ENCODE data around the gene THRA. TPM values are rescaled to one million over a fixed set of nuclear protein-coding genes. Genes with fewer than 3 reads are reported as not detected.

The THRA gene
- total RNA-seq, 1 donor: 31.0 TPM

DNA sequence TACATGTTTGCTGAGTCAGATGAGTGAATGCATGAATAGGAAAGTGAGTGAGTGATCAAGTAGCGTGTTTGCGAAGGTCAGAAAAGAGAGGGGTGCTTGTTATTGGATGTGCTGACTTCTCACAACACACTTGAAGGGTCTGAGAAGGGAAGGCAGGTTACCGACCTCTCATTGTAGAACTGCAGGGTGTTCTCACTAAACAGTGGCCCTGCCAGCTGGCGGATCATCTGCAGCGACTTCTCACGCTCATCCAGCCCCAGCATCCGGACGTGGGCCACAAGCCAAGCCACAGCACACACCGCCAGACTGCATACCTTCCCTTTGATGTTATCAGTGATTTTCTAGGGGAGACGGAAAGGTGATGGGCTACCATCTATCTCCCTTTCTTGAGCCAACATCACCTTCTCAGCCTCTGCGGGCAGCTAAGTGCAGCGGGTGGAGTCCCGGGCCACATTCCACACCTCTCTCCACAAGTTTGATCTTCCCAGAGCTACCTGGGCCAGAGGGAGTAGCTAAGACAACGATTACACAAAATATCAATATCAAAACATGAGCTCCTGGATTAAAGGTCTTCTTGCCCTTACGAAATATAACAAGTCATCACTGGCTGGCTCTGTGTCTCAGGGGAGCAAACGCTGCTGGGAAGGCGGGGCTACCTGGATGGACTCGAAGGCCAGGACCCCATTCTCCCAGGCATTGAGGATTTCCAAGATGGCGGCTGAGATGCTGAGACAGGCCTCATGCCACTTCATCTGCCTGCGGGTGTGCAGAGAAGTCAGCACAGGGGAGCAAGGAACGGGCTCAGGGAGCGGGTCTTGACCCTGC is 36.6 kb upstream of the THRA start:
- DNase-seq (ENCODE audit: low read depth in 2 of 3, low spot score in 2 of 3): peak in 1 of 3 donors; percentile 22

DNA sequence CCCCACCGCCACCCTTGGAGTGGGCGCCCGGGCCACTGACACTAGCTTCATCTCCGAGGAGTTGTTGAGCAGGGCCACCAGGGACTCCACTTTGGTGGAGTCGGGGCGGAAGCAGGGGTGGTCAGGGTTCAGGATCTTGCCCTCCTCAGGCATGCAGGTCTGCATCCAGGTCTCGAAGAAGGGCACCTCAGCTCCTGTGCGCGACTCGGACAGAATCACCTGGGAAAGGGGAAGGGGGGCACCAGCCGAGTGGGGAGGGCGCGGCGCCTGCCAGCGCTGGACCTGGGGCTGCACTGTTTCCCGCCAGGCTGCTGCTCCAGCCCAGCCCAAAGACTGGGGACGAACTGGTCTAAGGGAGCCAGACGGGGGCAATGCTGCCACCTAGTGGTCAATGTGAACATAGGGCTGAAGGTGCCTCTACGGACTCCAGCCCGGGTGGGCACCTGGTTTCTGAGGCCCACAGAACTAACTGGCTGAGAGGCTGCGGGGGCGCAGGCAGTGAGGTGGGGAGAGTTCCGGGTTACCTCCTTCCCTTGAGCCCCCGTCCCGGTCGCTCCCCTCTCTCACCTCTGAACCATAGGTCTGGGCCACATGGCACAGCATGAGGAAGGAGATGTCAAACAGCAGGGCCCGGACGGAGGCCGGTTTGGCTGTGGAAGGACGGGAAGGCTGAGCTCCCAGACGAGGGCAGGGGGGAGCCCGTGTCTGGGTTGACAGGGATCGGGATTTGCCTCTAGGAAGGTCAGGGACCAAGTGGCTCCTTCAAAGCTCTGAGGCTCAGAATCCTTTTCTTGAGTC is 35.8 kb upstream of the THRA start:
- DNase-seq (ENCODE audit: low read depth in 2 of 3, low spot score in 2 of 3): peak; percentile 68 to 85 (median 75)

DNA sequence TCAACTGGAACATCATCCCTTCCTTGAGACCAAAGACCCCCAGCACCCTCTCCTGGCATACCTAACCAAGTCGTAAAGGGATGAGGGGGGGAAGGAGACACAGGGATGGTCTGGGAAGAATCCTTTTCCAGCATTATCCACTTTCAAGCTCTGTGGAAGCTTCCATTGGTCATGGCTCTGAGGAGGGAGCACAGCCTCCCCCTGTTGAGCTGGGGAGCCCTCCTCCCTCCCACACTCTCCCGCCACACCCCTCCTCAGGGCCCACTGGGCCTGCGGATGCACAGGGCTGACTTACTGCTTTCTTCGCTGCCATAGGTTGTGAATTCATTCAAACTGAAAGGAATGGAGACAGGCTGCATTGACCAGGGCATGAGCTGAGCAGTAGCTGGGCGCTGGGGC is 35.2 kb upstream of the THRA start:
- no peak for DNase-seq (ENCODE audit: low read depth in 2 of 3, low spot score in 2 of 3)

DNA sequence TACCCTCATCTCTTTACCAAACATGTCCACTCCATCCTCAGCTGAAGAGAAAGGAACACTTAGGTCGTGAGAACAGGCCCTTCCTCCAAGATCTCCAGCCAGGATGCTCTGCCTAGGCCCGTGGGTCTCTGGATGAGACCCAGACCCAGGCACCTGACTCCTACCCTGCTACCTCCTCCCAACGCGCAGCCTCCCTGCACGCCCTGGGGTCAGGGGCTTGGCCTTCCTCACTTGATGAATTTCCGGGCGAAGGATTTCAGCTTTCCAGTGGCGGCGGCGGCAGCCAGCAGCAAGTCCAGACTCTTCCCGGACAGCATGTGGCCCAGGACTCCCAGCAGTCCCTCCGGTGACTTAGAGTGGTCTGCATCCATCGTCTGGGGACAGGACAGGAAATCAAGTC is 34.2 kb upstream of the THRA start:
- no peak for DNase-seq (ENCODE audit: low read depth in 2 of 3, low spot score in 2 of 3)

DNA sequence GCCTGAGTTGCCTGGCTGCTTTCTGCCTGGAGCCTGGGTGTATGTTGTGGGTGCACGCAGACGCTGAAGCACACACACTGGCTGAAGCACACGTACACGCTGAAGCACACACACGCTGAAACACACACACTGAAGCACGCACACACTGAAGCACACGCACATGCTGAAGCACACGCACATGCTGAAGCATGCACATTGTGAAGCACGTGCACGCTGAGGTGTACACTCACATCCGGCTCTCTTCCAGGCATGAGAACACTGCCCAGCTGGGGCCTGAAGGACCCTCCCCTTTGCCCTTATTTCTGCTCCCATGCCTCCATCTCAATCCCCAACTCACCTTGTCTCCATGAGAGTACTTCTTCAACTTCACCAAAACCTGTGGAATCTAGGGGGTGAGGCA is 31.1 kb upstream of the THRA start:
- DNase-seq (ENCODE audit: low read depth in 2 of 3, low spot score in 2 of 3): no peak

DNA sequence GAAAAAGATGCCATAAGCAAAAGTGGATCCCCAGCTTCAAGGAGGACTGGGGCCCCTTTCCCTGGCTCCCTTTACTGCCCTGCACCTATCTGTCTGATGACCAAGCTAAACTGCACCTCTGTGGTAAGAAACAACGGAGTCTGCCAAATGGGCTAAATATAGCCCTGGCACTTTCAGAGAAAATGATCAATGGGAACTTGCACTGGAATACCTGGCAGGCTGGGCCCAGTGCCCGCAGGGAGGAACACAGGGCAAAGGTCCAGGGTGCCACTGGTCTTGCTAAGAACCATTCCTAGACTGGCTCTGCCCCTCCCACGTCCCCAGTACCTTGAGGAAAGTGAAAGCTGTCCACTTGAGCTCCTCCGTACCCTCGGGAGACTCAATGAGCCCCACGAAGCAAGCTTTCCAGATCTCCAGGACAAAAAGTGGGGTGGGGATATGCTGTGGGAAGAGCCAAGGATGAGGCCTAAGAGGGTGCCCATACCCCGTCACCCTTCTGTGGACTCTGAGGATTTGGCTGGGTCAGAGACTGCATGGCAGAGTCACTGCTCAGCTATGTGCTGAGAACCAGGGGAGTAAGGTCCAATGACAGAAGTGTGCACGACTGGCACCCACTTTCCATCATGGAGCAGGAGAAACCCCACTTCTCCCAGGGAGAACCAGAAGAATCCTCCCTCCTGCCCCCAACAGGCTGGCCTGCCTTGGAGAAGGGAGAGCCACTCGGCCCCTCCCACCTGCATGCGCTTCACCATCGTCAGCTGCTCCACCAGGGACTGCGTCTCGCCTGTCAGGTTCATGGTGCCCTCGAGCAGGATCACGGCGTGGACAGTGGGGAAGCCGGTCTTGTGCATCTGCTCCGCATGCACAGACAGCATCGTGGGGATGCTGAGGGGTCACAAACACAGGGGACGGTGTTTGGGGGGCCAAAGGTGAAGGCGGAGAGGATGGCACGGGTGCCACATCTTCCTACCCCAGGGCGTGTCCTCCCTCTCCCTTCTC is 30.1 kb upstream of the THRA start:
- DNase-seq (ENCODE audit: low read depth in 2 of 3, low spot score in 2 of 3): no peak

DNA sequence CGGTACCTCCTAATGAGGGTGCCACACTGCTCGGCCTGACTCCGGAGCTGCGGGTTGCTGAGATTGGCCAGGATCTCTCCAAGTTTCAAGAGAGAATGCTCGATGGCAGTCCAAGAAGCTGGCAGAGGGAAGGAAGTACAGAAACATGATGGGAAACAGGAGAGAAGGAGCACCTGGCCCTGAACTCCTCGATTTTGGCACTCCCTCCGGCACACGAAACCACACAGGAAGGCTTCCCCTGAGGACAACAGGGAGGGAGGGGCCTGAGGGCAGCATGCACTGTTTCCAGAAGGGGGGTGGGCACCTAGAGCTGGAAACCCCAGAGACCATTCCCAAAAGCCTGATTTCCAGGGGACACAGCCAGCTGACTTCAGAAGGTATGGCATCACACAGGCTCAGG is 29.4 kb upstream of the THRA start:
- no peak for DNase-seq (ENCODE audit: low read depth in 2 of 3, low spot score in 2 of 3)

DNA sequence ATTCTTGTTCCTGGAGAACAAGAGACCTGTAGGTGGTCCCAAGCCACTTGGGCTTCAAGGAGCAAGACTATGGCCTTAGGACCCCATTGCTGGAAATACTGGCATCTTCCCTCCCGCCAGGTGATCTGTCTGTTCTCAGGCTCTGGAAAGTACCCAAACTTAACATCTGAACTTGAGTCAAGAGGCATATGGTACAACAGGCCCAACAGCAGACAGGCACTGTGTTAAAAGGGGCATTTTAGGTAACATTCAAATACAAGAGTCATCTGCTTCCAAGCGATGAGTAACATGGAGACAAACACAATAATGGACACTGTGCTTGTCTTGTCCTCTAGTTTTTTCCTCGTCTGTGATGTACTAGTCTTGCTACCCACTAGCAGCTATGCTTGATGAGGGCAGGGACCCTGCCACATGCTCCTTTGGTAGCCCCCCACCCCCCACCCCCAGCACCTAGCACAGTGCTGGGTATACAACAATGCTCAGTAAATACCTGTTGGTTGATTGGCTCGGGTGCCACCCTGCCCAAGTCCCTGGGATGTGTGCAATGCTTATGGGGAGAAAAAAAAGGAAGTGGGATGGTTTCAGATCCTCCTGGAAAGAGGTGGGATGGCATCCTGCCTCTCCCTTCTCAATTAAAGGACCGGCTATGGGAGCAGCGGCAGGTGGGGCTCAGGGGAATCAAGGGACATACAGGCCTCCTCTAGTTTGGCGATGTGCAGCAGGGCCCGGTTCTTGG is 28.2 kb upstream of the THRA start:
- DNase-seq (ENCODE audit: low read depth in 2 of 3, low spot score in 2 of 3): no peak

DNA sequence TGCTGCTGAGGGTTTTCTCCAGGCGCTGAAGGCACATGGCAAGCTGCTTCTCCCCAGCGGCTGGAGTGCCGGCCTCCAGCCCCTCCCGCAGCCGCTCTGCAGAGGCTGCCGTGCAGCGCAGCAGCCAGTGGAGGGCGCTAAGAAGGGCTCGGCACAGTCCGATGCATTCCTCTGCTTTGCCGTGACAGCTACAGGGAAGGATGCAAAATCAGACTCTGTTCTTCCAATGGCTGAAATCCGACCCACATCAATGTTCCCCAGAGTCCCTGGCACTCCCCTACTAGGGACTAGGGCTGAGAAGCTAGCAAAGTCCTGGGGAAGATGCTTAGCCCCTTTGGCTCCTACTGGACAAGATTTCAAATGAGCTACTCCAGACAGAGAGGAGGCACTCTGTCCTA is 27.6 kb upstream of the THRA start:
- peak in 1 of 3 donors; percentile 13 for DNase-seq (ENCODE audit: low read depth in 2 of 3, low spot score in 2 of 3)

DNA sequence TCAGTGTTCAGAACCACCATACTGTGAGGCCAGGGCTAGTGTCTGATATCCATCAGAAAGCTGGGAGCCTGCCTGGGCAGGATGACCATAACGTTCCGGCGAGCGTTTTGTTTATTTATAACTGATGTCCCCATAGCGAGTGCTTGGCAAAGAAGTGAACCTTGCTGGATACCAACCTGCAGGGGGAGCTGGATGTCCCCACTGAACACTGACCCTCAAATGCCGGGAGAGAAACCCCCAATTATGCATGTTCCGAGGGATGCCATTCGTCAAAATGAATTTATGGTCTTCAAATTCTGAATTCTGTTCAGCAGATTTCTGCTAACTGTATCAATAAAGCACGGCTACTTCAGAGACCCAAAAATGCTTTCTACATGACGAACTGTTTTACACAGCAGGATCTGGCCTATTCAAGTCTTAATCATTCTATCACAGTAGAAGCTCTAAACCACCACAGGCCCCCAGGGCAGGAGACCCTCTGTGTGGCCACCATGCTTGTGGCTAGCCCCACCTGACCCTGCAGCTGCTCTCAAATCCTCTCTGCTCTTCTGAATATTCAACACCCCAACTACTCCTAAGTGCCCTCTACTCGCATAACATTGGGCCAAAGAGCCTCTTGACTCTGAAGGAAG is 23.8 kb upstream of the THRA start:
- DNase-seq (ENCODE audit: low read depth in 2 of 3, low spot score in 2 of 3): peak in 2 of 3 donors; percentile 43 to 58

DNA sequence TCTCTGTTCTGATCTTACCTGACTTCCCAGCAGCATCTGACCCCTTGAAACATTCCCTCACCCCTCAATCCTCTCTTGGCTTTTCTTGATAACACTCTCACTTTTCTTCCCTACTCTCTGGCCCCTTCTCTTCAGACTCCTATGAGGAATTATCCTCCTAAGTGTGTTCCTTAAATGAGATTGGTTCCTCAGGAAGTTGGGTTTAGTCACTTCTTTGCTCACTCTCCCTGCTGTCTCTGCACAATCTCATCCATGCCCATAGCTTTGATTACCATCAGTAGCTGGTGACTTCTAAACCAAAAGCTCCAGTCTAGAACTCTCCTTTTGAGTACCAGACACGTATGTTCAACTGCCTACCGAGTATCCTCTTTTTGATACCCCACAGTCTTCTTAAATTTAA is 21.6 kb upstream of the THRA start:
- no peak for DNase-seq (ENCODE audit: low read depth in 2 of 3, low spot score in 2 of 3)

DNA sequence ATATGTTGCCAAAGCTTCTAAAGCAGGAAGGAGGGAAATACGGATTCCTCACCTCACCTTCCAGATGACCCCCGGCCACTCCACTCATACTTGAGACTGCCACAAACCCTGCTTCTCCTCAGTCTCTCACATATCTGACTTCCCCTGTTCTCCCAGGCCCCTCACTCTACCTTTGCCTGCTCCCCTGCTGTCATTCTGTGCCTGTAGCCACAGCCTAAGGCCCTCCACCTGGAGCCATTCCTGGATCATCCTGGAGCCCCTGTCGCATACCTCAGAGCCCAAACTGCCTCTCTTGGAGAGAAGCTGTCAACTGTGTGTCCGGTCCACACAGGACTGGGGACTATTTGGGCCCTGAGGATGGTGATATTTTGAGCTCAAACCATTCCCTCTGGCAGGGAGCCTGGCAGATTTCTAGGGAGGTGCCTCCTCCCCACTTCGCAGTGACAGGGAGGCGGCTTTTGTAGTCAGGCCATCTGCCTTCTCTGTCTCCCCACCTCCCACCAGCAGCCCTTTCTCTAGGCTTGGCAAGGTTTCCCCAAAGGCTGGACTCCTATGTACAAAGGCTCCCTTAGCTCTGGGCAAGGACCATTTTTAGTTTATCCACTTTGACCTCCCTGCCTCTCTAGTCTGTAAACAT is 6.3 kb upstream of the THRA start:
- no peak for DNase-seq (ENCODE audit: low read depth in 2 of 3, low spot score in 2 of 3)

DNA sequence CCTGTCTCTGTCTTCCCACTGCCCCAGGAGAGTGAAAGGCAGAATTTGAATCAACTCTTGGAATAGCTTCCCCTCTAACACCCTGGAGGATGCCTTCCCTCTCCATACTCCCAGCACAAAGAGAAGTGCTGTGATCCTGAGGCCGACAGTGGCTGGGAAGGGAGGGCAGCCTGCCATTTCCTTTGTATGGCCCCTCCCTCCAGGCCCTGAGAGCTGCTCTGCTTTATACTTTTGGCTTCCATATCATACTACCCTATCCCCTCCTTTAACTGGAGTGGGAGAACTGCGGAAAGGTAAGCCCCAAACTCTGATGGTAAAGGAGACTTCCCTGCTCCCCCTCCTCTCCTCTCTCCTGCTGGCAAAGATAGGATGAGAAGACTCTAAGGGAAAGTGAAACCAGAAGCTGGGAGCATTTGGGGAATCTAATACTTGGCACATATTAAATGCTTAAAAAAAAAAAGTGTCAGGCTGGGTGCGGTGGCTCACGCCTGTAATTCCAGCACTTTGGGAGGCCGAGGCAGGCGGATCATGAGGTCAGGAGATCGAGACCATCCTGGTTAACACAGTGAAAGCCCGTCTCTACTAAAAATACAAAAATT is 4.5 kb upstream of the THRA start:
- DNase-seq (ENCODE audit: low read depth in 2 of 3, low spot score in 2 of 3): no peak

DNA sequence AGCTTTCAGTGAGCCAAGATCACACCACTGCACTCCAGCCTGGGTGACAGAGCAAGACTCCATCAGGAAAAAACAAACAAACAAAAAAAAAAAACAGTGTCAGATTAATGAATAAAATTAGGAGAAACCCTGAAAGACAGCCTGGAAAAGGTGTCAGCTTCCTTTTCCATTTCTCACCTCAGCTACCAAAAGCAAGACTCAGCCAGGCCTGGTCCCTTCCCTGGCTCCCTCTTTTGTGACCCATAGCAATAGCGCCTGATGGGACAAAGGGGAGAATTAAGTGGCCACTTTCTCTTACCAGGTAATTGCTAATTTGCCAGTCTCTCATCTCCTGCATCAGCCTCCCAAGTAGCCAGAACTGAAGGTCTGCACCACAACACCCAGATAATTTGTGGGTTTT is 3.9 kb upstream of the THRA start:
- no peak for DNase-seq (ENCODE audit: low read depth in 2 of 3, low spot score in 2 of 3)

DNA sequence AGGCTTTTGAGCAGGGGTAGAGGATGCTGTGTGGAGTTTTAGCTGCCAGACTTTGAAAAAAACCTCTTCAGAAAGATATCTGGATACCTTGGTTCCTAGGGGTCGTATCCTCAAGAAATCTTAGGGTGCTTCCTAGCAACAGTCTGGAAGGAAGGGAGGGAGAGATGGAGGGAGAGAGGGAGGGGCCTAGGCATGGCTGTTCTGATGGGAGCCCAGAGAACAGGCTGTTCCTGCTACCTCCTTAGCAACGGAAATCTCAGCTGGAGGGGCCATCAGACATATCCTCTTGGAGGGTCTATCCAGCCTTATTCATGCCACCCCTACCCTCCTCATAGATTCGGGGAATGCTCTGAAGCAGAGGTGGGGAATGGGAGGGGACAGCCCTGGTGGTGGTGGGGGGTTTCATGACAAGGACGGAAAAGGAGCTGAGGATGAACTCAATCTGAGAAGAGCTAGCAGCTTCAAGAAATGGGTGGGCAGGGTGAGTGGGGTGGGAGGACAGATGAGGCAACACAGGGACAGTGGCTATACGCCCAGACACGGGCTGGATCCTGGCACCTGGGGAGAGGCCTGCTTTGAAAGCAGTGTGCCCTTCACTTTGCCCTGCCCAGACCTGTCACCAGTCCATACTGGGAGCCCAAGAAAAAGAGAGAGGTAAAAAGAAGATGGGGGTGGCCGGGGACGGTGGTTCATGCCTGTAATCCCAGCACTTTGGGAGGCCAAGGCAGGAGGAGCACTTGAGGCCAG is 2.9 kb upstream of the THRA start:
- DNase-seq (ENCODE audit: low read depth in 2 of 3, low spot score in 2 of 3): no peak

DNA sequence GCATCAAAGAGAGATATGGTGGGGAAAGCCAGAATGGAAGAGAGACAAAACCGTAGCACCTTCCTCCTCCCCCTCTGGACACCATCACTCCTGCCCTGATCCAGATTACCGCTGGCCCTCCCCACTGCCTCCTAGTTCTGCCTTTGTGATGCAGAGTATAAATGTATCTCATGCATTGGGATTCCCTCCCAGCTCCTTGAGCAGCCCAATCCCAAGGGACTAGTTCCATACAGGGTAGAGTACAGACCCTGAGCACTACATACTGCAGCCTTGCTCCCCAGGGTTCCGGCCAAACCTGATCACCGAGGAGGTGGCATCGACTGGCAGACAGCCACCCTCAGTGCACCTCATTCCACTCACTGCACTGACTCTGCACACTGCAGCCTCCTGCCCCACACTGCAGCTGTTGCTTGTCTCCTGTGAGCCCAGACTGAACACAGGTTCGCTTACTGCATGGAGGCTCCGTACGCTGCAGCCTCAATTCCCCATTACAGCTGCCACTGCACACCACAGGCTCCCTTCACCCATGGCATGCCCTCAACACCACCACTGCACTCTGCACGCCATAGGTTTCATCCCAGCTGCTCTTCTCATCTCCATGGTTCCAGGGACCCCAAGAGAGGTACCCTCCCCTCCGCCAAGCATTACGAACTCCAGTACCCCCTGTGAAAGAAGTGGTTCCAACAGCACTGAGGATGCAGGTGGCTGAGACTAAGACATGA is 1.7 kb upstream of the THRA start:
- DNase-seq (ENCODE audit: low read depth in 2 of 3, low spot score in 2 of 3): no peak

DNA sequence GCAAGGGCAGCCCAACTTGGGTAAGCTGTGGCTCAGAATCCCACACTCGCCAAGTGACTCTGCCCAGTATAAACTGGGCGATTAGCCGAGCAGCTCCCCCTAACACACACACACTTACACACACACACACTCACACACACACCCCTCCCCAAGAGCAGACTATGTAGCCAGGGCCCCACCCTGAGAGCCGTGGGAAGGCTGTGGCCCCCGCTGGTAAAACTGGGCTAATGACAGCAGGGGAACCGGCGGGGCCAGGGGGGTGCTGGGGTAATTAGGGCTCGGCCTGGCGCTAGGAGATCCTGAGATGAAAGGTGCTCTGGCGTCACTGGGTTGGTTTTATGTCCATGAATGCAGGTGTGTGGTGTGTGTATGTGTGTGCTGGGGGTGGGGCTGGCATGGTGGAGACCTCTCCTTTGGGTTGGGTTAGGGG is 1.1 kb upstream of the THRA start:
- DNase-seq (ENCODE audit: low read depth in 2 of 3, low spot score in 2 of 3): no peak
